ENCODE data around the gene DCLK1.

GRCh38 chr13:36163286-36163685, 32.1 kb upstream of the DCLK1 start:
- TF ChIP-seq CTCF (IDR thresholded peaks at IDR 0.05) (no peak), POLR2A (IDR thresholded peaks at IDR 0.05) (no peak)

All from body of pancreas (tissue), 4 donors.